ENCODE results near the gene PTGDR2. TPM values are rescaled to one million over a fixed set of nuclear protein-coding genes. Genes with fewer than 3 reads are reported as not detected.
A peak's percentile ranks its signal among the peaks of the same experiment; 100 is the strongest.

The PTGDR2 gene
- total and polyA plus RNA-seq, 8 donors = 0.09 to 5.7 (median 0.43) TPM

DNA sequence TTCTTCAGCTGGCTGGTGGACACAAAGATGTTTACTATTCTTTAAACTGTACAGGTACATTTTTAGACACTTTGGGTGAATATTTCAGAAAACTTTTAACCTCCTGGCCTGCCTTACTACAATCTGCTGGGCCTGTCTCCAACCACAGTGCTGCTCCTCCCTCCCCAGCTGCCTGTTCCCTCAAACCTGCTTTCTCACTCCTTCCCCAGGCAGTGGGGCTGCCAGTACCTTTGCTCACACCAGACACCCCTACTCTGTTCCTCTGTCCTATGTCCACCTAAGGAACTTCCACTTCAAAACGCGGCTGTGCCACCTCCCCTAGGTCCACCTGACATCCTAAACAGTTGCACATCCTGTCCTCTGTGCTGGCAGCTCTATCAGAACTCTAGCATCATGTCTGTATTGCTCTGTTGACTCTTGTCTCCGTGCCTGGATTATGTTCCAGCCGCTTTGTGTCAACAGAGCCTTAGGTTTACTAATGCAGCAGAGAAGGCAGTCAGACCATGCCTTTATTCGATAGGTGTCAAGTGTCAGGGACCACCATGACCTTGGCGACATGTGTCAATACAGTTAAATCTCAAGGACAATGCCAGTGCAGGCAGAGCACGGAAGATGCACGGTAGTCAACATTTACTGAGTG, 25.0 kb upstream of the PTGDR2 start:
- FAIRE-seq = no peak
- peak; percentile 70 to 87 (median 86) for ATAC-seq
- no peak for DNase-seq
- TF ChIP-seq, protein P1, sequence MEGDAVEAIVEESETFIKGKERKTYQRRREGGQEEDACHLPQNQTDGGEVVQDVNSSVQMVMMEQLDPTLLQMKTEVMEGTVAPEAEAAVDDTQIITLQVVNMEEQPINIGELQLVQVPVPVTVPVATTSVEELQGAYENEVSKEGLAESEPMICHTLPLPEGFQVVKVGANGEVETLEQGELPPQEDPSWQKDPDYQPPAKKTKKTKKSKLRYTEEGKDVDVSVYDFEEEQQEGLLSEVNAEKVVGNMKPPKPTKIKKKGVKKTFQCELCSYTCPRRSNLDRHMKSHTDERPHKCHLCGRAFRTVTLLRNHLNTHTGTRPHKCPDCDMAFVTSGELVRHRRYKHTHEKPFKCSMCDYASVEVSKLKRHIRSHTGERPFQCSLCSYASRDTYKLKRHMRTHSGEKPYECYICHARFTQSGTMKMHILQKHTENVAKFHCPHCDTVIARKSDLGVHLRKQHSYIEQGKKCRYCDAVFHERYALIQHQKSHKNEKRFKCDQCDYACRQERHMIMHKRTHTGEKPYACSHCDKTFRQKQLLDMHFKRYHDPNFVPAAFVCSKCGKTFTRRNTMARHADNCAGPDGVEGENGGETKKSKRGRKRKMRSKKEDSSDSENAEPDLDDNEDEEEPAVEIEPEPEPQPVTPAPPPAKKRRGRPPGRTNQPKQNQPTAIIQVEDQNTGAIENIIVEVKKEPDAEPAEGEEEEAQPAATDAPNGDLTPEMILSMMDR (IDR thresholded peaks at IDR 0.05) = no peak
- Histone ChIP-seq H3K27ac (no peak overlapping the region), H3K4me3 (no peak overlapping the region), H3K36me3 (no peaks in the 10 kb centered on the region), H3K4me1 (peaks cover 7 to 17% (median 15%) of the 10 kb centered on the region in 3 donors), H3K27me3 (no peaks in the 10 kb centered on the region), H3K9me3 (no peaks in the 10 kb centered on the region)
- intact Hi-C loops (cut with DNase I) = no loop called here
- WGBS, 2 donors = 30 to 36% methylated on average over 8 of the region's 8 CpGs

- WGBS, 2 donors = 46 to 55% methylated on average over 5 of the region's 5 CpGs
- Histone ChIP-seq H3K27me3 (no peaks in the 10 kb centered on the region), H3K9me3 (no peaks in the 10 kb centered on the region), H3K4me1 (peaks cover 7 to 17% (median 15%) of the 10 kb centered on the region in 3 donors), H3K36me3 (no peaks in the 10 kb centered on the region), H3K4me3 (no peak overlapping the region), H3K27ac (peak overlapping the region in 1 of 4 donors; percentile 29)
- intact Hi-C loops (cut with DNase I) = no loop called here
- peak; percentile 35 to 85 (median 72) for ATAC-seq
- TF ChIP-seq, protein P1 (IDR thresholded peaks at IDR 0.05) = no peak
- no peak for FAIRE-seq
- DNase-seq = no peak
These were observed 24.3 kb upstream of the PTGDR2 start for GRCh38 chr11:60879971-60880588.

GRCh38 chr11:60879104-60879503, 23.4 kb upstream of the PTGDR2 start:
- H3K4me1 ChIP-seq = peaks cover 7 to 17% (median 15%) of the 10 kb centered on the region in 3 donors
- no peak for ATAC-seq
- intact Hi-C loops (cut with DNase I) = no loop called here
- H3K9me3 ChIP-seq = no peaks in the 10 kb centered on the region
- DNase-seq = no peak
- WGBS, 2 donors = 87 to 100% methylated on average over 1 of the region's 1 CpG
- no peaks in the 10 kb centered on the region for H3K27me3 ChIP-seq
- no peaks in the 10 kb centered on the region for H3K36me3 ChIP-seq
- no peak for FAIRE-seq
- no peak overlapping the region for H3K4me3 ChIP-seq
- H3K27ac ChIP-seq = no peak overlapping the region
- TF ChIP-seq, protein P1 (IDR thresholded peaks at IDR 0.05) = no peak

GRCh38 chr11:60878245-60879101, 22.7 kb upstream of the PTGDR2 start:
- Histone ChIP-seq H3K27ac (no peak overlapping the region), H3K27me3 (no peaks in the 10 kb centered on the region), H3K36me3 (no peaks in the 10 kb centered on the region), H3K4me3 (no peak overlapping the region), H3K9me3 (no peaks in the 10 kb centered on the region), H3K4me1 (peaks cover 7 to 17% (median 15%) of the 10 kb centered on the region in 3 donors)
- TF ChIP-seq, protein P1 (IDR thresholded peaks at IDR 0.05) = no peak
- ATAC-seq (no peak), DNase-seq (no peak), FAIRE-seq (no peak)
- WGBS, 2 donors = 75 to 76% methylated on average over 5 of the region's 5 CpGs
- intact Hi-C loops (cut with DNase I) = no loop called here
